ENCODE results near the gene GPX3. TPM values are rescaled to one million over a fixed set of nuclear protein-coding genes. Genes with fewer than 3 reads are reported as not detected.

Gene GPX3
- total RNA-seq, 1 experiment from 2014 or later: not detected

DNA sequence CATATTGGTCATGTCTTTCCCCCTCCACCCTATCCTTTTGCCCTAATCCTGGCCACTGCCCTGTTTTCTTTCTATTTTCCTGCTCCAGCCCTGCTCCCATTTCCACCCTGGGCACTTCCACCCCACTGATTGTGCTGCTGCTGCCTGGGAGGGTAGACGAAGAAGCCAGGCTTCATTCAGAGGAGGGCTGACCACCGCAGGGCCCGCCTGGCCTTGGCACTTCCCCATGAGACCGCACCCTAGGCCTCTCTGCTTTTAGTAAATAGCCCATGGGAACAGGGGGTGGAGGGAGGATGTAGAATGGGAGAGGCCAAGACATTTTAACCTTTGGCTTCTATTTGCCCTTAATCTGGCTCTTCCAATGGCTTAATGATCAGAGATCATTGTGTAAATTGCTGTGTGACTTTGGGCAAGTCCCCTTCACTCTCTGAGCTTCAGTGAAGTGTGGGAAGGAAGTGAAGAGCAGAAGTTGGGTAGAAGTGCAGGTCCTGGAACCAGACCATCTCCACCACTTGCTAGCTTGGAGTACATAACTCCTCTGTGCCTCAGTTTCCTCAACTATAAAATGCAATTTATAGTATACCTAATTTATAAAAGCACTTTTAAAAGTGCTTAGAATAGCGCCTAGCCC, 13.6 kb upstream of the GPX3 start:
- no peak overlapping the region for H3K4me2 ChIP-seq (ENCODE audit: low read depth, low read length, poor library complexity, severe bottlenecking)
- no peak overlapping the region for H3K27ac ChIP-seq (ENCODE audit: low read length)

DNA sequence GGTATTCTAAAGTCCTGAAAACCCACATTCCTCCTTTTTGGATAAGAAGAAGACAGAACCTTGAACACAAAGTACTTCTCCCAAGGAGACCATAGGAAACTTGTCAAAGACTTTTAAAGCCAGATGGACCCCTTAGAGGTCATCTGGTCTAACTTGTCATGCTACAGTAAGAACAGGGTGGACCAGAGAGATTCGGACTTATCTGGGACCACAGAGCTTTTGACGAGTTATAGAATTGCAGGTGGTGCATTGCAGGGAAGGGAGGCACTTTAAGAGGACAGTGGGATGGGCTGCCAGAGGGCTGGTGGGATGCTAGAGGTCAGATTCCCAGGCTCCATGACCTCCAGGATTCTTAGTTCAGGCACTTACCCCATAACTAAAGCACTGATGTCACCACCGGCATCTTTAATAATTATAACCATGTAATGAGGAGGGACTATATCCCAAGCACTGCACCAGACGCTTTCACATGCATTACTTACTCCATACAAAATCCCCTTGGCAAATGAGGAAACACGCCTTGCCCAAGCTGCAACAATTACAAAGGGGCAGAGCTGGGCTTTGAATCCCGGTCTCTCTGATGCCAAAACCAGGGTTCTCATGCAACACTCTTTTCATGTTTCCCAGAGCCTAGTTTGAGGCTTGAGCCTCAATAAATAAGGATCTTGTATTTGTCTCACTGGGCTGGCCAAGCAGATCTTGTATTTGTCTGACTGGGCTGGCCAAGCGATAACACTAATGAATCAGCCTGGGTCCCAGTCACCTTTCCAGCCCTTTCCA, 12.8 kb upstream of the GPX3 start:
- Histone ChIP-seq H2AFZ (ENCODE audit: low read length) (no peak overlapping the region), H3K27me3 (ENCODE audit: low read length) (no peaks in the 10 kb centered on the region), H3K4me1 (ENCODE audit: low read length) (peaks cover 8% of the 10 kb centered on the region), H3K9ac (ENCODE audit: low read length) (no peak overlapping the region), H3K27ac (ENCODE audit: low read length) (no peak overlapping the region), H3K4me2 (ENCODE audit: low read depth, low read length, poor library complexity, severe bottlenecking) (no peak overlapping the region), H3K9me2 (replicated peaks; ENCODE audit: insufficient read depth, low read length) (no peaks in the 10 kb centered on the region), H3K79me2 (ENCODE audit: low read length) (no peaks in the 10 kb centered on the region), H3K9me3 (ENCODE audit: low read length) (no peaks in the 10 kb centered on the region), H4K20me1 (ENCODE audit: insufficient read depth, low read depth, low read length) (0 out of 2 replicates have a peak, but pooled peaks cover 3% of the 10 kb centered on the region), H3K36me3 (ENCODE audit: insufficient read depth, low read length) (no peaks in the 10 kb centered on the region), H3K4me3 (ENCODE audit: low read length) (no peak overlapping the region)
- DNase-seq: no peak

More for the DNA sequence above, 13.6 kb upstream of the GPX3 start:
- 0 out of 2 replicates have a peak, but pooled peaks cover 3% of the 10 kb centered on the region for H4K20me1 ChIP-seq (ENCODE audit: insufficient read depth, low read depth, low read length)
- H3K9ac ChIP-seq (ENCODE audit: low read length): no peak overlapping the region
- H2AFZ ChIP-seq (ENCODE audit: low read length): no peak overlapping the region
- H3K79me2 ChIP-seq (ENCODE audit: low read length): no peaks in the 10 kb centered on the region
- H3K4me1 ChIP-seq (ENCODE audit: low read length): peaks cover 8% of the 10 kb centered on the region
- H3K27me3 ChIP-seq (ENCODE audit: low read length): no peaks in the 10 kb centered on the region
- no peak overlapping the region for H3K4me3 ChIP-seq (ENCODE audit: low read length)
- no peaks in the 10 kb centered on the region for H3K9me2 ChIP-seq (replicated peaks; ENCODE audit: insufficient read depth, low read length)
- no peak for DNase-seq
- no peaks in the 10 kb centered on the region for H3K9me3 ChIP-seq (ENCODE audit: low read length)
- H3K36me3 ChIP-seq (ENCODE audit: insufficient read depth, low read length): no peaks in the 10 kb centered on the region

DNA sequence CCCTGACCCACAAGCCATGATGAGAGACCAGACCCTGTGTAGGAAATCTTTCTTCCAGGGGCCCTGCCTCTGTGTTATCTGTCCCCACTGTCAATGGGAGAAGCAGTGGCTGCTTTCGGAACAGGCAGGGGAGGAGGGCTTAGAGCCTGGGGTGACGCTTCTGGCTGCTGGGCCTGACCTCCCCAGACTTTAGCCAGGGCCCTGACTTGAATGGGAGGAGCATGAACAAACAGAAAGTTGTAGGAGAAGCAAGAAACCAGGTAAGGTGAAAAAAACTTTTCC, 12.2 kb upstream of the GPX3 start:
- no peaks in the 10 kb centered on the region for H3K9me3 ChIP-seq (ENCODE audit: low read length)
- no peaks in the 10 kb centered on the region for H3K27me3 ChIP-seq (ENCODE audit: low read length)
- no peak overlapping the region for H2AFZ ChIP-seq (ENCODE audit: low read length)
- H3K4me1 ChIP-seq (ENCODE audit: low read length): peaks cover 8% of the 10 kb centered on the region
- H3K9ac ChIP-seq (ENCODE audit: low read length): no peak overlapping the region
- H3K27ac ChIP-seq (ENCODE audit: low read length): no peak overlapping the region
- no peaks in the 10 kb centered on the region for H3K9me2 ChIP-seq (replicated peaks; ENCODE audit: insufficient read depth, low read length)
- H3K79me2 ChIP-seq (ENCODE audit: low read length): no peaks in the 10 kb centered on the region
- no peak overlapping the region for H3K4me2 ChIP-seq (ENCODE audit: low read depth, low read length, poor library complexity, severe bottlenecking)
- H4K20me1 ChIP-seq (ENCODE audit: insufficient read depth, low read depth, low read length): 0 out of 2 replicates have a peak, but pooled peaks cover 3% of the 10 kb centered on the region
- H3K4me3 ChIP-seq (ENCODE audit: low read length): no peak overlapping the region
- no peaks in the 10 kb centered on the region for H3K36me3 ChIP-seq (ENCODE audit: insufficient read depth, low read length)
- no peak for DNase-seq

DNA sequence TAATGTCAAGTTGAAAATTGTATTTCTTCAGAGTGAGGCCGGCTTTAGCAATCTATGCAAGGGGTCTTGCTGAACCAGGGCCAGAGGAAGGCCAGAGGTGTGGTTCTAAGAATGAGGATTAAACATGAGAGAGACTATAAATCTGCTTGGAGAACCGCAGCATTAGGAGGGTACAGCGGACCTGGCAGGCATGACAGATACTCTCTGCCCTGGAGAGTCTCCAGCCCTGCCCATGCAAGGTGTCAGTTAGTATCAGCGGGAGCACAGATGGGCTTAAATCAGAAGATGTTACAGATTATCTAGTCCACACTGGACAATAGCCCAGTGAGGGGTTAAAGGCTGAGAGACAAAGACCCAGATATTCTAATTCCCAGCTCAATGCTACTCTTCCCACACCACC, 11.5 kb upstream of the GPX3 start:
- Histone ChIP-seq H3K27me3 (ENCODE audit: low read length) (no peaks in the 10 kb centered on the region), H3K79me2 (ENCODE audit: low read length) (no peaks in the 10 kb centered on the region), H3K36me3 (ENCODE audit: insufficient read depth, low read length) (no peaks in the 10 kb centered on the region), H3K27ac (ENCODE audit: low read length) (no peak overlapping the region), H3K9me2 (replicated peaks; ENCODE audit: insufficient read depth, low read length) (no peaks in the 10 kb centered on the region), H4K20me1 (ENCODE audit: insufficient read depth, low read depth, low read length) (0 out of 2 replicates have a peak, but pooled peaks cover 3% of the 10 kb centered on the region), H3K9me3 (ENCODE audit: low read length) (no peaks in the 10 kb centered on the region), H3K9ac (ENCODE audit: low read length) (no peak overlapping the region), H2AFZ (ENCODE audit: low read length) (no peak overlapping the region), H3K4me3 (ENCODE audit: low read length) (no peak overlapping the region), H3K4me2 (ENCODE audit: low read depth, low read length, poor library complexity, severe bottlenecking) (no peak overlapping the region), H3K4me1 (ENCODE audit: low read length) (peaks cover 8% of the 10 kb centered on the region)
- DNase-seq: no peak

DNA sequence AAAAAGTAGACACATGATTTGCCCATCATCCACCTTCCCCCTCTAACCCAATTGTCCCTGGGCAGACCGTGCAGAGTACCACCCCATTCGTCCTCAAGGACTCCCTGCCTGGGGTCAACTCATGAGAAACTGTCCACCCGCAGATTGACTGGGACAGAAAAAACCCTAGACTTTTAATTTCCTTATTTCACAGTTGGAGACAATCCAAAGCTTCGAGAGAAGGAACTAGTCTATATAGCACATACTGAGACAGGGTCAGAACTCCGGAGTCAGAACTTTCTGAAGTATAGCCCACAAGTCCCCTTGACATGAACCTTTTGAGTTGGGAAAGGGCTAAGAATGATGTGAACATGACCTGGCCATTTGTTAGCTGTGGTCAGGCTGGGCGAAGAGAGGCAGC, 7.5 kb upstream of the GPX3 start:
- Histone ChIP-seq H3K9me3 (ENCODE audit: low read length) (no peaks in the 10 kb centered on the region), H4K20me1 (ENCODE audit: insufficient read depth, low read depth, low read length) (no peaks in the 10 kb centered on the region), H3K4me2 (ENCODE audit: low read depth, low read length, poor library complexity, severe bottlenecking) (no peak overlapping the region), H3K27me3 (ENCODE audit: low read length) (no peaks in the 10 kb centered on the region), H3K9ac (ENCODE audit: low read length) (no peak overlapping the region), H2AFZ (ENCODE audit: low read length) (no peak overlapping the region), H3K79me2 (ENCODE audit: low read length) (no peaks in the 10 kb centered on the region), H3K36me3 (ENCODE audit: insufficient read depth, low read length) (no peaks in the 10 kb centered on the region), H3K27ac (ENCODE audit: low read length) (no peak overlapping the region), H3K9me2 (replicated peaks; ENCODE audit: insufficient read depth, low read length) (no peaks in the 10 kb centered on the region), H3K4me1 (ENCODE audit: low read length) (no peaks in the 10 kb centered on the region), H3K4me3 (ENCODE audit: low read length) (no peak overlapping the region)
- DNase-seq: no peak

DNA sequence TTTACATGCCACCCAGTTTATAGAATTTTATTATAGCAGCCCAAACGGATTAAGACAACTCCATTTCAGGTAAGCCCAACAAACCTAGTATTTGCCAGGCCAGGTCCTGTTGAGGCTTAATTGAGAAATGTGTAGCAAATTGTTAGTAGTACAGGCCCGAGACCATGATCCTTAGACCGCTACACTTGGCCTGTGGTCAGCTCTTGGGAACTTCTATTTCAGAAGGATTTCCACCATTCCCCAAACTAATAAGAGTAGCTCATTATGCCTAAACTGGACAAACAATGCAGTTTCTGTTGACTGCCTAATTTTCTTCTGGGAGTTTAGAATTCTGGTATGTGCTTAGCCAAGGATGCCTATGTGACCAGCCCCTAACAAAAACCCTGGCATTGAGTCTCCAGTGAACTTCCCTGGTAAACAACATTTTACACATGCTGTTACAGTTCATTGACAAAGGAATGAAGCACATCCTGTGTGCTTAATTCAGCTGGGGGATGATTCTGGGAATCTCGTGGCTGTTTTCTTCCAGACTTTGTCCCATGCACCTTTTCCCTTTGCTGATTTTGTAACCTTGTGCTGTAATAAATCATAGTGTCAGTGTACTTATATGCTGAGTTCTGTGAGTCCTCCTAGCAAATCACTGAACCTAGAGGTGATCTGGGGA, 5.6 kb upstream of the GPX3 start:
- H3K9me3 ChIP-seq (ENCODE audit: low read length): no peaks in the 10 kb centered on the region
- no peaks in the 10 kb centered on the region for H3K27me3 ChIP-seq (ENCODE audit: low read length)
- H4K20me1 ChIP-seq (ENCODE audit: insufficient read depth, low read depth, low read length): no peaks in the 10 kb centered on the region; the same call in 1 of the 2 replicates
- no peaks in the 10 kb centered on the region for H3K36me3 ChIP-seq (ENCODE audit: insufficient read depth, low read length)
- H3K4me1 ChIP-seq (ENCODE audit: low read length): no peaks in the 10 kb centered on the region
- H3K9me2 ChIP-seq (replicated peaks; ENCODE audit: insufficient read depth, low read length): no peaks in the 10 kb centered on the region
- H3K27ac ChIP-seq (ENCODE audit: low read length): no peak overlapping the region
- H2AFZ ChIP-seq (ENCODE audit: low read length): no peak overlapping the region
- H3K4me3 ChIP-seq (ENCODE audit: low read length): no peak overlapping the region
- no peaks in the 10 kb centered on the region for H3K79me2 ChIP-seq (ENCODE audit: low read length)
- no peak overlapping the region for H3K4me2 ChIP-seq (ENCODE audit: low read depth, low read length, poor library complexity, severe bottlenecking)
- DNase-seq: no peak
- no peak overlapping the region for H3K9ac ChIP-seq (ENCODE audit: low read length)

DNA sequence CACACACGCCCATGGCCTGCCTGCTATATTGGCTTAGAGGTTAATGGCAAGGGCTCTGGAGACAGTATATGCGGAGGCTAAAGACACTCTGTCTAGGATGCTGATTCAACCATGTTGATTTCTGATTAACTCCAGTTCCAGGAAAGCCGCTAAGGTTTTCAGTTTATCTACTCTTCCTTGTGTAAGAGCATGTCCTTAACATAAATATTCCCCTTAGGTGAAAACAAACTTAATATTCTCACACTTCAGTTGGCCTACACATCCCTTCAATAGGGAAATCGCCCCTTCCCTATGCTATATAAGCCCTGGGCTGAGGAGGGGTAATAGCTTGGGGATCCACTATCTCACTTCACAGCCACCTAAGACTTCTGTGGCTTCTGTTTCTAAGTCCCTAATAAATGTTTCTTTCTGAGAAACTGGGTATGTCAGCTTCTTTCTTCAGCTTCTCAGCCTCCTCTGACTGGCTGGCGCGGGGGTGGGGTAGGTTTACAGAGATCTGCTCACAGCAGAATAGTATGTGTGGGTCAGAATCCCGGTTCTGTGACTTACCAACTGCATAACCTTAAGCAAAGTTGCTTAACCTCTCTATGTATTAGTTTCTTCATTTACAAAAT, 4.3 kb upstream of the GPX3 start:
- no peak overlapping the region for H3K4me2 ChIP-seq (ENCODE audit: low read depth, low read length, poor library complexity, severe bottlenecking)
- H3K4me3 ChIP-seq (ENCODE audit: low read length): no peak overlapping the region
- no peaks in the 10 kb centered on the region for H3K36me3 ChIP-seq (ENCODE audit: insufficient read depth, low read length)
- H3K9ac ChIP-seq (ENCODE audit: low read length): no peak overlapping the region
- no peaks in the 10 kb centered on the region for H3K4me1 ChIP-seq (ENCODE audit: low read length)
- no peaks in the 10 kb centered on the region for H3K9me2 ChIP-seq (replicated peaks; ENCODE audit: insufficient read depth, low read length)
- H3K27me3 ChIP-seq (ENCODE audit: low read length): no peaks in the 10 kb centered on the region
- H3K9me3 ChIP-seq (ENCODE audit: low read length): no peaks in the 10 kb centered on the region
- no peak overlapping the region for H2AFZ ChIP-seq (ENCODE audit: low read length)
- no peak for DNase-seq
- H4K20me1 ChIP-seq (ENCODE audit: insufficient read depth, low read depth, low read length): no peaks in the 10 kb centered on the region; the same call in 1 of the 2 replicates
- H3K79me2 ChIP-seq (ENCODE audit: low read length): no peaks in the 10 kb centered on the region
- H3K27ac ChIP-seq (ENCODE audit: low read length): no peak overlapping the region

DNA sequence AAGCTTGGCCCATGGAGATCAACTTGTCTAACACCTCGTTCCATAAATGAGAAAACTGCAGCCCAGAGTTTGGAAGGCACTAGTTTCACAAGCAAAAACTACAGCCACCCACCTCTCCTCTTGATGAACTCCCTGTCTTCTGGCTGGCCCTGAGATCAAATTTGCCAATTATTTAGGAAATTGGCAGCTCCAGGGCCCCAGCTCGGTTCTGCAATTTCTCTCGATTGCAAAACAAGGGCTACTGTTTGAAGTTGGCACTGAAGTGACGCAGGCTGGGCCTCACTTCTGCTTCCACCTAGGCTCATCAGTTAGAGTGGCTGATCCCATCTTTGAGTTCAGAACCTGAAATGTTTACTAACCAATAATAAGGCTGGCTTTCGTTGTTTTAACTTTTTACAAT, 3.7 kb upstream of the GPX3 start:
- H3K9me3 ChIP-seq (ENCODE audit: low read length): no peaks in the 10 kb centered on the region
- H3K79me2 ChIP-seq (ENCODE audit: low read length): no peaks in the 10 kb centered on the region
- H3K27me3 ChIP-seq (ENCODE audit: low read length): no peaks in the 10 kb centered on the region
- H3K4me2 ChIP-seq (ENCODE audit: low read depth, low read length, poor library complexity, severe bottlenecking): no peak overlapping the region
- H3K36me3 ChIP-seq (ENCODE audit: insufficient read depth, low read length): no peaks in the 10 kb centered on the region
- H3K27ac ChIP-seq (ENCODE audit: low read length): no peak overlapping the region
- no peak for DNase-seq
- no peak overlapping the region for H3K9ac ChIP-seq (ENCODE audit: low read length)
- no peaks in the 10 kb centered on the region; the same call in 1 of the 2 replicates for H4K20me1 ChIP-seq (ENCODE audit: insufficient read depth, low read depth, low read length)
- no peak overlapping the region for H2AFZ ChIP-seq (ENCODE audit: low read length)
- H3K9me2 ChIP-seq (replicated peaks; ENCODE audit: insufficient read depth, low read length): no peaks in the 10 kb centered on the region
- no peak overlapping the region for H3K4me3 ChIP-seq (ENCODE audit: low read length)
- no peaks in the 10 kb centered on the region for H3K4me1 ChIP-seq (ENCODE audit: low read length)
